ENCODE data around the gene NACA2. TPM values are rescaled to one million over a fixed set of nuclear protein-coding genes. Genes with fewer than 3 reads are reported as not detected.

Gene NACA2
- total and polyA plus RNA-seq, 2 of the 8 experiments (the other 6 are each of a cell fraction or from before 2014, with no cell fraction given) = not detected

DNA sequence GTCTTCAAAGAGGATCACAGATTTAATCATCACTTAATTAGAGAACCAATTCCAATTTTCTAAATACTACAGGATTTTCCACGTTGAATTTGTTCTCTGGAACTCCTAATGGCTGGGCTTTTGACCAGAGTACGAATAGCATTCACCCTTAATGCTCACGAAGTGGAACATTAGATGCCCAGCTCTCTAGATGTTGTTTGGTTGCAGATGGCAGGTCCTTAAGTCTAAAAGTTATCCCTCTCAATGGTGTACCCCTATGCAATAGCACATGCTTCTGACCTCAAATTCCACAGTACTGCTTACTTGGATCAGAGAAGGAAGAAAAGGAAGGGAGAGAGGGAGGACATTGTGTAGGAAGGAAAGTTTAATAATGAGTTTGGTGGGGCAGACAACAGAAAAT, 8.6 kb upstream of the NACA2 start:
- Histone ChIP-seq H3K4me3 (ENCODE audit: extremely low read depth in 1 of 4, insufficient read depth in 2 of 4, low read depth in 3 of 4, low read length in 4 of 4) (no peak overlapping the region), H4K8ac (ENCODE audit: extremely low read depth, insufficient read depth, low read length) (no peak overlapping the region), H3K9me3 (ENCODE audit: insufficient read depth in 2 of 2, low read depth in 1 of 2, low read length in 1 of 2) (no peaks in the 10 kb centered on the region), H3K9ac (replicated peaks in 1 of 4; ENCODE audit: extremely low read depth in 1 of 4, low read depth in 3 of 4, low read length in 3 of 4) (no peak overlapping the region), H3K4ac (replicated peaks; ENCODE audit: insufficient read length, low read depth, low read length) (no peak overlapping the region), H3K14ac (ENCODE audit: insufficient read length) (no peak overlapping the region), H2BK20ac (ENCODE audit: low read length) (no peak overlapping the region), H4K20me1 (replicated peaks in 1 of 2; ENCODE audit: control insufficient read depth in 1 of 2, insufficient read depth in 2 of 2, low read length in 2 of 2) (no peaks in the 10 kb centered on the region), H2BK120ac (replicated peaks; ENCODE audit: low read depth, low read length) (no peak overlapping the region), H3K27me3 (replicated peaks in 1 of 4; ENCODE audit: control insufficient read depth in 3 of 4, extremely low read depth in 1 of 4, insufficient read depth in 3 of 4, low read length in 3 of 4) (no peaks in the 10 kb centered on the region; a peak in 1 of 7 replicates), H3K23me2 (ENCODE audit: low read depth, low read length) (no peaks in the 10 kb centered on the region), H2BK15ac (ENCODE audit: low read length) (no peak overlapping the region), H3K79me2 (ENCODE audit: control insufficient read depth in 1 of 2, insufficient read depth in 2 of 2, low read length in 2 of 2) (no peaks in the 10 kb centered on the region), H3K4me2 (ENCODE audit: insufficient read depth in 1 of 2, low read depth in 2 of 2, low read length in 2 of 2) (no peak overlapping the region), H4K5ac (ENCODE audit: insufficient read length, low read depth, low read length) (no peak overlapping the region), H3K27ac (ENCODE audit: low read depth, low read length) (no peak overlapping the region), H2AK5ac (ENCODE audit: low read depth, low read length) (no peak overlapping the region), H2BK5ac (ENCODE audit: low read depth, low read length) (no peak overlapping the region), H3K56ac (replicated peaks; ENCODE audit: insufficient read length, low read depth, low read length) (no peak overlapping the region), H4K91ac (replicated peaks; ENCODE audit: insufficient read length, low read length) (no peak overlapping the region), H3K18ac (ENCODE audit: extremely low read depth, low read length) (no peak overlapping the region), H3K23ac (ENCODE audit: insufficient read length) (no peak overlapping the region), H2BK12ac (ENCODE audit: low read depth, low read length) (no peak overlapping the region), H3K4me1 (replicated peaks in 1 of 4; ENCODE audit: control insufficient read depth in 3 of 4, insufficient read depth in 4 of 4, low read length in 3 of 4) (no peaks in the 10 kb centered on the region), H3K79me1 (ENCODE audit: low read depth, low read length) (no peaks in the 10 kb centered on the region), H2AFZ (ENCODE audit: low read length) (no peak overlapping the region), H3K36me3 (ENCODE audit: control insufficient read depth in 2 of 4, insufficient read depth in 4 of 4, low read length in 3 of 4) (no peaks in the 10 kb centered on the region)
- DNase-seq (ENCODE audit: low read depth in 1 of 2, low spot score in 2 of 2) (no peak), FAIRE-seq (no peak)
- ChIA-PET POLR2A (ENCODE audit: partially characterized antibody) (no interaction called here), CTCF (ENCODE audit: partially characterized antibody) (no interaction called here)
- 74% methylated on average over 3 of the region's 3 CpGs; no CpG with 5 or more reads in 1 of the 2 experiments for WGBS, 2 experiments (ENCODE audit: extremely low coverage in 1 of 2, insufficient coverage in 1 of 2, insufficient read length in 1 of 2, insufficient replicate concordance in 2 of 2, low coverage in 1 of 2, low lambda C conversion rate in 2 of 2, missing lambda C conversion rate in 1 of 2)
- TF ChIP-seq CHD7 (IDR thresholded peaks at IDR 0.05; ENCODE audit: insufficient replicate concordance, low read length) = no peak
